B cell (primary cell): ENCODE results near the gene CNTNAP1. TPM values are rescaled to one million over a fixed set of nuclear protein-coding genes. Genes with fewer than 3 reads are reported as not detected.
A peak's percentile ranks its signal among the peaks of the same experiment; 100 is the strongest.

Experiments used
- ATAC-seq: fragments of 200-7000 bp; cut with Tn5 transposase; one replicate; pipeline ENCODE4 v1.10.0; 2021; ENCODE audit warnings: low read depth, mild to moderate bottlenecking, moderate number of reproducible peaks, moderate library complexity
- CTCF ChIA-PET: fragments of 350-600 bp; sonication (Branson Sonifier 250); formaldehyde crosslinking; loops from one replicate; lab custom pipeline; 2021; ENCODE audit warnings: antibody characterized with exemption, inconsistent platforms; lab: Charles Lee
- POLR2A ChIA-PET: fragments of 350-600 bp; sonication (Branson Sonifier 250); formaldehyde crosslinking; loops from one replicate; lab custom pipeline; 2021; ENCODE audit warnings: antibody characterized with exemption; lab: Charles Lee
- DNase-seq: peaks from one replicate; pipeline ENCODE4 v3.0.0; 2013
- H2AFZ ChIP-seq: 2 replicates; pipeline ENCODE4 v1.6.1; 2012; ENCODE audit warnings: mild to moderate bottlenecking, low read depth, low read length; ENCODE audit not compliant: insufficient read depth, poor library complexity, severe bottlenecking
- H3K27ac ChIP-seq, 2 donors: 1 replicate in 1 of 2; 2 replicates in 1 of 2; pipeline ENCODE4 v1.5.1; 2012 to 2013; ENCODE audit warnings: low read length in 2 of 2, mild to moderate bottlenecking in 2 of 2, moderate library complexity in 1 of 2
- H3K27me3 ChIP-seq, 4 experiments: fragments of 200-600 bp in 1 of 4; sonication (generic) in 1 of 4; replicated peaks in 1 of 4; 1 replicate in 2 of 4; 2 replicates in 2 of 4; pipeline versions ENCODE4 v1.6.1 to v1.7.0; 2013 to 2016; ENCODE audit warnings: low read length in 3 of 4, mild to moderate bottlenecking in 2 of 4, mixed read lengths in 1 of 4, moderate library complexity in 1 of 4; ENCODE audit not compliant: insufficient read depth in 4 of 4, control insufficient read depth in 3 of 4; ENCODE audit errors: control extremely low read depth in 1 of 4
- H3K36me3 ChIP-seq, 2 experiments: replicated peaks in 1 of 2; 1 replicate in 1 of 2; 2 replicates in 1 of 2; pipeline versions ENCODE4 v1.6.1 to v1.7.1; 2013; ENCODE audit warnings: low read length in 1 of 2; ENCODE audit not compliant: insufficient read depth in 2 of 2, control insufficient read depth in 1 of 2; ENCODE audit errors: control extremely low read depth in 1 of 2, extremely low read depth in 1 of 2
- H3K4me1 ChIP-seq, 2 donors: fragments of 200-600 bp in 1 of 2; sonication (generic) in 1 of 2; 1 replicate in 1 of 2; 2 replicates in 1 of 2; pipeline versions ENCODE4 v1.5.1 to v1.6.1; 2013 to 2017; ENCODE audit warnings: low read length in 2 of 2; ENCODE audit not compliant: control insufficient read depth in 2 of 2, insufficient read depth in 2 of 2
- H3K4me2 ChIP-seq: replicated peaks from 2 replicates; pipeline ENCODE3; 2012; ENCODE audit warnings: mild to moderate bottlenecking, low read depth, low read length; ENCODE audit not compliant: poor library complexity, severe bottlenecking
- H3K4me3 ChIP-seq, 5 experiments: fragments of 200-600 bp in 1 of 5; sonication (generic) in 1 of 5; 1 replicate in 3 of 5; 2 replicates in 2 of 5; pipeline versions ENCODE4 v1.5.1 to v1.7.0; 2011 to 2016; ENCODE audit warnings: low read length in 4 of 5, mild to moderate bottlenecking in 4 of 5, low read depth in 2 of 5, control low read depth in 1 of 5, moderate library complexity in 1 of 5; ENCODE audit not compliant: insufficient read depth in 1 of 5; ENCODE audit errors: control extremely low read depth in 1 of 5, extremely low read depth in 1 of 5
- H3K79me2 ChIP-seq: fragments of 200-600 bp; sonication (generic); one replicate; pipeline ENCODE4 v1.6.0; 2016; ENCODE audit warnings: low read length; ENCODE audit not compliant: control insufficient read depth, insufficient read depth
- H3K9ac ChIP-seq: fragments of 200-600 bp; sonication (generic); 2 replicates; pipeline ENCODE4 v1.6.1; 2017; ENCODE audit warnings: mild to moderate bottlenecking, low read length, moderate library complexity
- H3K9me3 ChIP-seq, 3 donors: one replicate each; pipeline versions ENCODE4 v1.6.1 to v1.7.1; 2013; ENCODE audit warnings: low read length in 2 of 3; ENCODE audit not compliant: control insufficient read depth in 2 of 3, insufficient read depth in 1 of 3; ENCODE audit errors: control extremely low read depth in 1 of 3
- H4K20me1 ChIP-seq: 2 replicates; pipeline ENCODE4 v1.6.0; 2012; ENCODE audit warnings: mild to moderate bottlenecking, low read length; ENCODE audit not compliant: insufficient read depth, control insufficient read depth, poor library complexity, severe bottlenecking
- H3K27ac Mint-ChIP-seq: one replicate; pipeline ENCODE4 v1.8.0; 2021; ENCODE audit warnings: mixed read lengths
- H3K27me3 Mint-ChIP-seq: one replicate; pipeline ENCODE4 v1.8.0; 2021; ENCODE audit warnings: mixed read lengths
- H3K4me1 Mint-ChIP-seq: one replicate; pipeline ENCODE4 v1.8.0; 2021; ENCODE audit warnings: mixed read lengths
- H3K4me3 Mint-ChIP-seq: one replicate; pipeline ENCODE4 v1.8.0; 2021; ENCODE audit warnings: mixed read lengths
- H3K9me3 Mint-ChIP-seq: one replicate; pipeline ENCODE4 v1.8.0; 2022; ENCODE audit warnings: mixed read lengths; ENCODE audit not compliant: insufficient read depth
- CTCF ChIP-seq: fragments of 200-600 bp; IDR thresholded peaks from one replicate; pipeline ENCODE4 v1.8.0; 2022; ENCODE audit warnings: antibody characterized with exemption, mild to moderate bottlenecking
- EZH2 ChIP-seq: IDR thresholded peaks from 2 replicates; pipeline ENCODE4 v1.6.1; 2012; ENCODE audit warnings: borderline replicate concordance, low read depth, mild to moderate bottlenecking, moderate library complexity, low read length; ENCODE audit not compliant: insufficient read depth, poor library complexity, severe bottlenecking
- WGBS: methylation state at CpG from one replicate; pipeline ENCODE4 v1.1.5; 2013; ENCODE audit warnings: missing lambda C conversion rate; ENCODE audit not compliant: insufficient coverage; 5-methylcytosine and 5-hydroxymethylcytosine counted together
- intact Hi-C: fragments of 100-400 bp; cut with micrococcal nuclease; formaldehyde crosslinking; loops from one replicate; pipeline ENCODE4 v1.10.0; 2022
- polyA plus RNA-seq: library from polyadenylated mRNA; depleted of rRNA; stranded (reverse); fragments of >200 nt; gene quantifications from 2 replicates; pipeline ENCODE4 v1.2.3, GENCODE V29; 2012
- total RNA-seq, 2 donors: library from RNA; stranded (reverse); fragments of 120-200 nt in 1 of 2; gene quantifications; 1 replicate in 1 of 2; 2 replicates in 1 of 2; pipeline versions ENCODE4 v1.2.3 to v1.2.4, GENCODE V29; 2013 to 2022

The CNTNAP1 gene
- total and polyA plus RNA-seq, 2 donors (not counting 1 experiment from before 2014, with no cell fraction given): 3.5 to 4.7 TPM

- H3K27ac Mint-ChIP-seq: no peak overlapping the region
- Histone ChIP-seq H2AFZ (no peak overlapping the region), H3K4me1 (no peaks in the 10 kb centered on the region), H3K27me3 (peaks cover 0 to 24% (median 6%) of the 10 kb centered on the region in 4 experiments), H3K4me3 (no peak overlapping the region), H3K9me3 (no peaks in the 10 kb centered on the region), H3K79me2 (no peaks in the 10 kb centered on the region), H4K20me1 (no peaks in the 10 kb centered on the region), H3K9ac (no peak overlapping the region), H3K27ac (no peak overlapping the region), H3K4me2 (no peak overlapping the region), H3K36me3 (no peaks in the 10 kb centered on the region)
- 67% methylated on average over 1 of the region's 2 CpGs for WGBS
- TF ChIP-seq EZH2 (no peak), CTCF (no peak)
- ATAC-seq (no peak), DNase-seq (no peak)
- POLR2A ChIA-PET: no interaction called here
- intact Hi-C loops: no loop called here
- no peak overlapping the region for H3K4me3 Mint-ChIP-seq
- H3K27me3 Mint-ChIP-seq: peaks cover 13% of the 10 kb centered on the region
- no peaks in the 10 kb centered on the region for H3K4me1 Mint-ChIP-seq
- CTCF ChIA-PET: no interaction called here
- no peaks in the 10 kb centered on the region for H3K9me3 Mint-ChIP-seq
Observed at GRCh38 chr17:42642336-42642735, 40.0 kb upstream of the CNTNAP1 start.

- POLR2A ChIA-PET: no interaction called here
- Mint-ChIP-seq H3K9me3 (no peaks in the 10 kb centered on the region), H3K27ac (no peak overlapping the region), H3K27me3 (peaks cover 25% of the 10 kb centered on the region), H3K4me3 (no peak overlapping the region), H3K4me1 (peaks cover 7% of the 10 kb centered on the region)
- WGBS: 29% methylated on average over 5 of the region's 5 CpGs
- H3K4me3 ChIP-seq: no peak overlapping the region
- CTCF ChIA-PET: interaction anchor here (1.3 kb wide), 1 partner anchor 12 kb away, joined by 4 read pairs; the partner anchor contains the start of gene TUBG2
- intact Hi-C loops: no loop called here
- no peaks in the 10 kb centered on the region for H3K36me3 ChIP-seq
- no peaks in the 10 kb centered on the region for H3K9me3 ChIP-seq
- H2AFZ ChIP-seq: no peak overlapping the region
- DNase-seq (peak; percentile 23), ATAC-seq (no peak)
- peaks cover 0 to 26% (median 10%) of the 10 kb centered on the region in 4 experiments for H3K27me3 ChIP-seq
- TF ChIP-seq EZH2: no peak
- H3K9ac ChIP-seq: no peak overlapping the region
- H3K4me2 ChIP-seq: no peak overlapping the region
- no peak overlapping the region for H3K27ac ChIP-seq
- H3K4me1 ChIP-seq: peaks cover 5 to 6% of the 10 kb centered on the region in 2 donors
- no peaks in the 10 kb centered on the region for H4K20me1 ChIP-seq
- no peaks in the 10 kb centered on the region for H3K79me2 ChIP-seq
Observed at GRCh38 chr17:42647778-42648177, 34.6 kb upstream of the CNTNAP1 start.
